RPMI7951 (cell line): Measurements from ENCODE around the gene PRPF38B. TPM values are rescaled to one million over a fixed set of nuclear protein-coding genes. Genes with fewer than 3 reads are reported as not detected.
A peak's percentile ranks its signal among the peaks of the same experiment; 100 is the strongest.

Source experiments
- DNase-seq: peaks from one replicate; pipeline ENCODE4 v3.0.0-alpha.2; 2012; ENCODE audit warnings: low read depth
- total RNA-seq: library from RNA; depleted of rRNA; stranded (reverse); fragments of >200 nt; shearing (Covaris generic); gene quantifications from 2 replicates; pipeline ENCODE4 v1.2.3, GENCODE V29; 2014

Gene PRPF38B
- total RNA-seq, 1 experiment from 2014 or later, result 16.0 TPM

- no peak for DNase-seq
These were observed 25.7 kb downstream of the PRPF38B start for GRCh38 chr1:108717774-108718316.

- DNase-seq, result no peak
These were observed 27.0 kb downstream of the PRPF38B start for GRCh38 chr1:108718927-108719655.

- peak; percentile 88 for DNase-seq
These were observed 27.7 kb downstream of the PRPF38B start for GRCh38 chr1:108719656-108720435.

- DNase-seq, result no peak
These were observed 30.2 kb downstream of the PRPF38B start for GRCh38 chr1:108722292-108722691.

- DNase-seq, result no peak
These were observed 33.8 kb downstream of the PRPF38B start for GRCh38 chr1:108725906-108726305.

- no peak for DNase-seq
These were observed 36.3 kb downstream of the PRPF38B start for GRCh38 chr1:108728327-108728923.

- no peak for DNase-seq
These were observed 37.4 kb downstream of the PRPF38B start for GRCh38 chr1:108729481-108729880.

- DNase-seq, result no peak
These were observed 40.3 kb downstream of the PRPF38B start for GRCh38 chr1:108732398-108732797.

- no peak for DNase-seq
These were observed 42.2 kb downstream of the PRPF38B start for GRCh38 chr1:108734171-108734865.

- no peak for DNase-seq
These were observed 50.1 kb downstream of the PRPF38B start for GRCh38 chr1:108742253-108742652.

GRCh38 chr1:108745980-108746381, 53.9 kb downstream of the PRPF38B start:
- DNase-seq, result no peak

GRCh38 chr1:108746382-108747170, 54.5 kb downstream of the PRPF38B start, which contains the start of gene STXBP3:
TSS of gene STXBP3 (plus strand) at chr1:108746674. CDS start at chr1:108746738, 64 bp downstream.
- DNase-seq, result peak; percentile 95

GRCh38 chr1:108747171-108747850, 55.2 kb downstream of the PRPF38B start:
- peak; percentile 87 for DNase-seq

- no peak for DNase-seq
These were observed 55.8 kb downstream of the PRPF38B start for GRCh38 chr1:108747898-108748297.

- DNase-seq, result no peak
These were observed 57.0 kb downstream of the PRPF38B start for GRCh38 chr1:108749081-108749480.

GRCh38 chr1:108750476-108751181, 58.5 kb downstream of the PRPF38B start:
- DNase-seq, result peak; percentile 8
